Measurements from ENCODE around the gene MYO3B.

GRCh38 chr2:170330881-170331280 lies 152.9 kb downstream of the MYO3B start:
- TF ChIP-seq, protein P1, sequence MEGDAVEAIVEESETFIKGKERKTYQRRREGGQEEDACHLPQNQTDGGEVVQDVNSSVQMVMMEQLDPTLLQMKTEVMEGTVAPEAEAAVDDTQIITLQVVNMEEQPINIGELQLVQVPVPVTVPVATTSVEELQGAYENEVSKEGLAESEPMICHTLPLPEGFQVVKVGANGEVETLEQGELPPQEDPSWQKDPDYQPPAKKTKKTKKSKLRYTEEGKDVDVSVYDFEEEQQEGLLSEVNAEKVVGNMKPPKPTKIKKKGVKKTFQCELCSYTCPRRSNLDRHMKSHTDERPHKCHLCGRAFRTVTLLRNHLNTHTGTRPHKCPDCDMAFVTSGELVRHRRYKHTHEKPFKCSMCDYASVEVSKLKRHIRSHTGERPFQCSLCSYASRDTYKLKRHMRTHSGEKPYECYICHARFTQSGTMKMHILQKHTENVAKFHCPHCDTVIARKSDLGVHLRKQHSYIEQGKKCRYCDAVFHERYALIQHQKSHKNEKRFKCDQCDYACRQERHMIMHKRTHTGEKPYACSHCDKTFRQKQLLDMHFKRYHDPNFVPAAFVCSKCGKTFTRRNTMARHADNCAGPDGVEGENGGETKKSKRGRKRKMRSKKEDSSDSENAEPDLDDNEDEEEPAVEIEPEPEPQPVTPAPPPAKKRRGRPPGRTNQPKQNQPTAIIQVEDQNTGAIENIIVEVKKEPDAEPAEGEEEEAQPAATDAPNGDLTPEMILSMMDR (IDR thresholded peaks at IDR 0.05; ENCODE audit: low read depth, low read length, poor library complexity, severe bottlenecking): no peak
- no peak for TF ChIP-seq EZH2phosphoT487 (IDR thresholded peaks at IDR 0.05; ENCODE audit: borderline replicate concordance, low read length)

Data from DOHH2 (cell line).